ENCODE measurements around the gene USP9X.
"Not testable (repeated sequence)": the region's sequence is repeated elsewhere in the genome, so short reads cannot be mapped to it uniquely, and the experiment has no call there.

- TF ChIP-seq POLR2AphosphoS5 (IDR thresholded peaks at IDR 0.05; ENCODE audit: low read depth, low read length); EP300 (IDR thresholded peaks at IDR 0.05; ENCODE audit: borderline replicate concordance in 1 of 2, low read depth in 1 of 2, low read length in 1 of 2); RAD21 (IDR thresholded peaks at IDR 0.05; ENCODE audit: low read length); RCOR1 (IDR thresholded peaks at IDR 0.05; ENCODE audit: low read length); REST (IDR thresholded peaks at IDR 0.05; ENCODE audit: low read depth, low read length); FOXJ3 (CRISPR knock-in tag; IDR thresholded peaks at IDR 0.05); CHD2 (IDR thresholded peaks at IDR 0.05; ENCODE audit: low read length, partially characterized antibody); TCF12 (IDR thresholded peaks at IDR 0.05): not testable (repeated sequence)
- TF ChIP-seq, protein P1, sequence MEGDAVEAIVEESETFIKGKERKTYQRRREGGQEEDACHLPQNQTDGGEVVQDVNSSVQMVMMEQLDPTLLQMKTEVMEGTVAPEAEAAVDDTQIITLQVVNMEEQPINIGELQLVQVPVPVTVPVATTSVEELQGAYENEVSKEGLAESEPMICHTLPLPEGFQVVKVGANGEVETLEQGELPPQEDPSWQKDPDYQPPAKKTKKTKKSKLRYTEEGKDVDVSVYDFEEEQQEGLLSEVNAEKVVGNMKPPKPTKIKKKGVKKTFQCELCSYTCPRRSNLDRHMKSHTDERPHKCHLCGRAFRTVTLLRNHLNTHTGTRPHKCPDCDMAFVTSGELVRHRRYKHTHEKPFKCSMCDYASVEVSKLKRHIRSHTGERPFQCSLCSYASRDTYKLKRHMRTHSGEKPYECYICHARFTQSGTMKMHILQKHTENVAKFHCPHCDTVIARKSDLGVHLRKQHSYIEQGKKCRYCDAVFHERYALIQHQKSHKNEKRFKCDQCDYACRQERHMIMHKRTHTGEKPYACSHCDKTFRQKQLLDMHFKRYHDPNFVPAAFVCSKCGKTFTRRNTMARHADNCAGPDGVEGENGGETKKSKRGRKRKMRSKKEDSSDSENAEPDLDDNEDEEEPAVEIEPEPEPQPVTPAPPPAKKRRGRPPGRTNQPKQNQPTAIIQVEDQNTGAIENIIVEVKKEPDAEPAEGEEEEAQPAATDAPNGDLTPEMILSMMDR (IDR thresholded peaks at IDR 0.05), result not testable (repeated sequence)
These were observed 101.7 kb downstream of the USP9X start for GRCh38 chrX:41186946-41187345.

All from SK-N-SH (cell line).